Activated T-cell treated with anti-CD3 and anti-CD28 coated beads, Interleukin-2, amount 50 U/mL, for 4 hours (primary cell): ENCODE data around the gene CBX6. TPM values are rescaled to one million over a fixed set of nuclear protein-coding genes. Genes with fewer than 3 reads are reported as not detected.
A peak's percentile ranks its signal among the peaks of the same experiment; 100 is the strongest.

Experiments used
- ATAC-seq, 2 donors: fragments of 200-7000 bp; cut with Tn5 transposase; one replicate each; pipeline ENCODE4 v1.10.0; 2021
- DNase-seq: peaks from one replicate; pipeline ENCODE4 v3.0.0-alpha.2; 2020
- H3K27me3 Mint-ChIP-seq: one replicate; pipeline ENCODE4 v1.8.0; 2021; ENCODE audit warnings: low read depth, mixed read lengths
- H3K36me3 Mint-ChIP-seq: one replicate; pipeline ENCODE4 v1.8.0; 2022; ENCODE audit warnings: mixed read lengths; ENCODE audit not compliant: insufficient read depth
- H3K4me1 Mint-ChIP-seq: one replicate; pipeline ENCODE4 v1.8.0; 2021; ENCODE audit warnings: low read depth, mixed read lengths
- H3K4me3 Mint-ChIP-seq: one replicate; pipeline ENCODE4 v1.8.0; 2021; ENCODE audit warnings: mild to moderate bottlenecking, moderate library complexity, mixed read lengths
- H3K9me3 Mint-ChIP-seq: one replicate; pipeline ENCODE4 v1.8.0; 2021; ENCODE audit warnings: mixed read lengths
- total RNA-seq, 3 donors: library from RNA; stranded (reverse); gene quantifications; one replicate each; pipeline ENCODE4 v1.2.1, GENCODE V29; 2021

The CBX6 gene
- total RNA-seq, 3 donors from 2014 or later: 192 to 225 (median 207) TPM

DNA sequence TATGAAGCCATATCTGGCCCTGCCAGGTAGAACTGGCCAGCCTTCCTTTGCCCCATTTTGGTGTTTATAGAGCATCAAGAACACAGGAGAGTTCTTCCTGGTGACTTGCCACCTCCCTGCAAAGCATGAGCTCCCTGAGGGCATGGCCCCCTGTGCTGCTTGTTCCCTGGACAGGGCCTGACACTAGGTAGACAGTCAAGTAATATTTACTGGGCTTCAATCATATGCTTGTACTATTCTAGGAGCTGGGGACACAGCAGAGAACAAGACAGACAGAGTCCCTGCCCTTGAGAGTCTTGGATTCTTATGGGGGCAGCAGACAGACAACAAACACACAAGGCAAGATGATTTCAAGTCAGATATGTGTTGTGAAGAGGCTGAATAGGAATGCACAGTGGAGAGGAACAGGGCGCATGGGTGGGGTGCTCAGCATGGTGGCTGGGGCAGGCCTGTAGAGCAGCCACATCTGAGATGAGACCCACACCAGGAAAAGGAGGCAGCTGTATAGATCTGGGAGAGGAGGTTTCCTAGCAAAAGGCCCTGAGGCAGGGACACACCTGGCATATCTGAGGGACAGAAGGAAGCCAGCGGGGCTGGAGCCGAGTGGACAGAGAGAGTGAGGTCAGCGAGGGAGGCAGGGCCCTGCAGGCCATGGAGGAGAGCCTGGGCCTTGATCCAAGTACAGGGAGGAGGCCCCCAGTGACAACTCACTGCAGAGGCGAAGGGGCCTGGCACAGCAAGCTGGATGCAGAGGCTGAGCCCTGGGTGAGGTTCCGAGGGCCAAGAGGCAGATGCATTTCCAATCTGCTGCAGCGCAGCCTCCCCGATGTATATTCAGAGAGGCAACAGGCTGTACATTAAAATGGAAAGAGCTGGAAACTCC, 10.2 kb upstream of the CBX6 start:
- ATAC-seq: peak; percentile 41 to 43
- H3K4me1 Mint-ChIP-seq: peaks cover 22% of the 10 kb centered on the region
- peaks cover 1% of the 10 kb centered on the region for H3K27me3 Mint-ChIP-seq
- H3K9me3 Mint-ChIP-seq: no peaks in the 10 kb centered on the region
- H3K4me3 Mint-ChIP-seq: peak overlapping the region; percentile 17
- no peak for DNase-seq
- H3K36me3 Mint-ChIP-seq: no peaks in the 10 kb centered on the region

DNA sequence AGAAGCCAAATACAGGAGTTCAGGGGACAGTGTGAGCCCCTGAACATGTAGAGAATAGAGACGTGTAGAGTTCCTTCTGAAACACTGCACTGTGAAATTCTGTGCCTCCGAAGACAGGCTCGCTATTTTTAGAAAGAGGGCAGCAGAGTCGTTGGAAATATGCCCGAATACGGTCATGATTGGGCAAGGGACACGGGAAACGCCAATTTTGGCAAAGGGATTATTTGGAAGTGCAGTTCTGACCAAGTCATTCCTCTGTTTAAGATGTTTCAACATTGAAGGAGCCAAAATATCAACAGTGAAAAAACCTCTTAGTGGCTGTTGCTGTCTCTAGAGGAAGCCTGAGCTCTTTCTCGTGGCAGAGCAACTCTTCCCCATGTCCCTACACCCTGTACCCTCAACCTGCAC, 9.5 kb upstream of the CBX6 start:
- no peaks in the 10 kb centered on the region for H3K36me3 Mint-ChIP-seq
- ATAC-seq (no peak), DNase-seq (no peak)
- no peaks in the 10 kb centered on the region for H3K9me3 Mint-ChIP-seq
- H3K4me3 Mint-ChIP-seq: no peak overlapping the region
- H3K27me3 Mint-ChIP-seq: peaks cover 3% of the 10 kb centered on the region
- peaks cover 22% of the 10 kb centered on the region for H3K4me1 Mint-ChIP-seq

- ATAC-seq (no peak), DNase-seq (no peak)
- H3K4me3 Mint-ChIP-seq: no peak overlapping the region
- H3K9me3 Mint-ChIP-seq: no peaks in the 10 kb centered on the region
- H3K36me3 Mint-ChIP-seq: no peaks in the 10 kb centered on the region
- H3K27me3 Mint-ChIP-seq: peaks cover 3% of the 10 kb centered on the region
- peaks cover 31% of the 10 kb centered on the region for H3K4me1 Mint-ChIP-seq
These were observed 7.9 kb upstream of the CBX6 start for GRCh38 chr22:38879961-38880360.

- DNase-seq (no peak), ATAC-seq (no peak)
- Mint-ChIP-seq H3K4me1 (peaks cover 35% of the 10 kb centered on the region), H3K4me3 (no peak overlapping the region), H3K36me3 (no peaks in the 10 kb centered on the region), H3K27me3 (peaks cover 3% of the 10 kb centered on the region), H3K9me3 (no peaks in the 10 kb centered on the region)
These were observed 7.2 kb upstream of the CBX6 start for GRCh38 chr22:38879108-38879729.

DNA sequence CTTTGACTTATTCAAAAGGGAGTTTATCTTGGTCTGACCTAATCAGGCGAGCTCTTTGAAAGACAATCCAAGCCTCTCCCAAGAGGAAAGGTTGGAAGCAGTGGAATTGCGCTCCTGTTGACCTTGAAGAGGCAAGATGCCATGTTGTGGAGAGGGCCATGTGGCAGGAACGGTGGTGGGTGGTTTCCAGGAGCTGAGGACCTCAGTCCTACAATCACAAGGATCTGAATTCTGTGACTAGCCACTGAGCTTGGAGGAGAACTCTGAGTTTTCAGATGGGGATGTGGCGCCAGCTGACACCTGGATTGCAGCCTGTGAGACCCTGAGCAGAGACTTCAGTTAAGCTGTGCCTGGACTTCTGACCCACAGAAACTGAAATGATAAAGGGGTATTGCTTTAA, 6.0 kb upstream of the CBX6 start:
- ATAC-seq: no peak
- Mint-ChIP-seq H3K4me1 (peaks cover 42% of the 10 kb centered on the region), H3K4me3 (no peak overlapping the region), H3K9me3 (no peaks in the 10 kb centered on the region), H3K27me3 (peaks cover 3% of the 10 kb centered on the region), H3K36me3 (no peaks in the 10 kb centered on the region)
- no peak for DNase-seq

DNA sequence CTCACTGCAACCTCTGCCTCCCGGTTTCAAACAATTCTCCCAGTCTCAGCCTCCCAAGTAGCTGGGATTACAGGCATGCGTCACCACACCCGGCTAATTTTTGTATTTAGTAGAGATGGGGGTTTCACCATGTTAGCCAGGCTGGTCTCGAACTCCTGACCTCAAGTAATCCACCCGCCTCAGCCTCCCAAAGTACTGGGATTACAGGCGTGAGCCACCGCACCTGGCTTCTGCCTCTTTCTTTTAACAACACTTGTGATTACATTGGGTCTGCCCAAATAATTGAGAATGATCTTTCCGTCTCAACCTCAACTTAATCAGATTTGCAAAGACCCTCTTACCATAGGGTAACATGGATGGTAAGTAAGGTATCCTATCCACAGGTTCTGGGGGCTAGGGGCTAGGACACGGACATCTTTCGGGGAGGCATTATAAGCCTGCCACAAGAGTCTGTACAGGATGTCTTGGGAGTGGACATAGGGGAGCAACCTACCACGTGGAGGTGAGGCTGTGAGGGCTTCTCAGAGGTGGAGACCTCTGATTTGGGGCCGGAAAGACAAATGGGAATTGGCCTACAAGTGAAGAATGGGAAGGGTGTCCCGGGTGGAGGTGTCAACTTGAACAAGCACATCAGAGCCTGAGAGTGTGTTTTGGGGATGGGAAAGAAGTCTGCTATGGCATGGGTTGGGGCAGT, 2.7 kb upstream of the CBX6 start:
- Mint-ChIP-seq H3K36me3 (peaks cover 10% of the 10 kb centered on the region), H3K27me3 (peaks cover 2% of the 10 kb centered on the region), H3K9me3 (no peaks in the 10 kb centered on the region), H3K4me1 (peaks cover 46% of the 10 kb centered on the region), H3K4me3 (no peak overlapping the region)
- DNase-seq (no peak), ATAC-seq (no peak)

- ATAC-seq (peak; percentile 80 to 81), DNase-seq (peak; percentile 71)
- peaks cover 54% of the 10 kb centered on the region for H3K4me1 Mint-ChIP-seq
- H3K4me3 Mint-ChIP-seq: peak overlapping the region; percentile 92
- H3K36me3 Mint-ChIP-seq: peaks cover 10% of the 10 kb centered on the region
- peaks cover 2% of the 10 kb centered on the region for H3K27me3 Mint-ChIP-seq
- no peaks in the 10 kb centered on the region for H3K9me3 Mint-ChIP-seq
These were observed 1.7 kb upstream of the CBX6 start for GRCh38 chr22:38873469-38874411.

- Mint-ChIP-seq H3K36me3 (peaks cover 12% of the 10 kb centered on the region), H3K27me3 (peaks cover 2% of the 10 kb centered on the region)
- DNase-seq: no peak
These were observed 824 bp upstream of the CBX6 start for GRCh38 chr22:38872831-38873248.

DNA sequence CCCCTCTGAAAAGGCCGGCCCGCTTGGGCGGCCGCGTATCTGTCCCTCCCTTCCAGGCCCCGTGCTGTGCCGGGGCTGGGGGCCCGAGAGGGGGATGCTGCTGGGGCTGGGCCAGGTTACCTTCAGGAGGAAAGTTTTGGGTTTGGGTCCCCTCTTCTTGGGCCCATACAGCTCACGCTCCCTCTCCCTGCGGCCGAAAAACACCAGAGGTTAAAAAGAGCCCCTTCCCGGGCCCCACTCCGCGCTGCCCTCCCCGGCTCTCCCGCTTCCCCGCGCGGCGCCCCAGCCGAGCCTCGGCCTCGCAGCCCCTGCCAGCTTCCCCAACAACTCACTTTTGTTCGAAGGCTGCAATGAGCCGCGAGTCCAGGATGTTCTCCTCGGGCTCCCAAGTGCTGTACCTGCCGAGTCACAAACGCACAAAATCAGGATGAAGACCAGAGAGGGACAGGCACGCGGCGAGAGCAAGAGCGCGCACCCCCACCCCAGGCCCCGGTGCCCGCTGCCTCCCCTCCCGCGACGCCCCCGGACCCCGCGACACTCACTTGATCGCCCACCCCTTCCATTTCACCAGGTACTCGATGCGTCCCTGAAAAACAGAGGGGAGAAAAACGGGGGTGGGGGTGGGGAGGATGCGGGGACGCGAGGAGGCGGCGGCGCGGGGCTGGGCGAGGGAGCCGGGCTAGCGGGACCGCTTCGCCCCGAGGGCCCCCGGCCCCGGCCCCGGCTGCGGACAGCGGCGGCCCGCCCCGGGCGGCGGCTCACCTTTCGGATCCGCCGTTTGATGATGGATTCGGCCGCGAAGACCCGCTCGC, 450 bp downstream of the CBX6 start:
- Mint-ChIP-seq H3K4me3 (peak overlapping the region; percentile 94), H3K27me3 (no peaks in the 10 kb centered on the region), H3K36me3 (peaks cover 12% of the 10 kb centered on the region), H3K4me1 (peaks cover 61% of the 10 kb centered on the region), H3K9me3 (no peaks in the 10 kb centered on the region)
- ATAC-seq (peak; percentile 4 to 5), DNase-seq (no peak)

More at GRCh38 chr22:38872831-38873248, 824 bp upstream of the CBX6 start:
- H3K9me3 Mint-ChIP-seq: no peaks in the 10 kb centered on the region
- H3K4me3 Mint-ChIP-seq: peak overlapping the region; percentile 92
- peaks cover 61% of the 10 kb centered on the region for H3K4me1 Mint-ChIP-seq
- no peak for ATAC-seq

- Mint-ChIP-seq H3K36me3 (peaks cover 12% of the 10 kb centered on the region), H3K4me1 (peaks cover 57% of the 10 kb centered on the region), H3K27me3 (no peaks in the 10 kb centered on the region), H3K4me3 (peak overlapping the region; percentile 94), H3K9me3 (no peaks in the 10 kb centered on the region)
- no peak for ATAC-seq
- no peak for DNase-seq
These were observed 1.1 kb downstream of the CBX6 start for GRCh38 chr22:38870791-38871359.

DNA sequence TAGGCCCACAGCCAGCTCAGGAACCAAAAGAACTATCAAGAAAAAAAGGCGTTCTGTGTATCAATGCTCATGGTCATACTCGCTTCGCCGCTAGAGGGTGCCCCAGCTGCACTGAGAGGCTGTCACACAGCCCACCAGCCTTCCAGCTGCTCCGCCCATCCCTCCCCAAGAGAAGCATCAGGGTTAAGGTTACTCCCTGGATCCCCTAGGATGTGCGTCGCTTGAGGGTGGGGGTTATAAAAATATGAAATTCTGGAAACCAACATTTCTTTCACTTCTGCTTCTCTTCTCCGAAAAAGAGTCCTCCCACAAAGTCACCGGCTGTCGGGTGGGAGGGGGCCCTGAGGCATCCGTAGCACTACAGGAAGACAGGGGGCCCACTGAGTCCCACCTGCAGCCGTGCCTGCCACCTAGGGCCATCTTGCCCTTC, 1.7 kb downstream of the CBX6 start:
- peak; percentile 87 for DNase-seq
- H3K4me3 Mint-ChIP-seq: peak overlapping the region; percentile 94
- H3K36me3 Mint-ChIP-seq: peaks cover 12% of the 10 kb centered on the region
- H3K9me3 Mint-ChIP-seq: no peaks in the 10 kb centered on the region
- peaks cover 56% of the 10 kb centered on the region for H3K4me1 Mint-ChIP-seq
- H3K27me3 Mint-ChIP-seq: no peaks in the 10 kb centered on the region
- ATAC-seq: peak; percentile 23 to 24

GRCh38 chr22:38869663-38870062, 2.4 kb downstream of the CBX6 start:
- Mint-ChIP-seq H3K4me1 (peaks cover 50% of the 10 kb centered on the region), H3K36me3 (peaks cover 12% of the 10 kb centered on the region), H3K9me3 (no peaks in the 10 kb centered on the region), H3K4me3 (peak overlapping the region; percentile 94), H3K27me3 (no peaks in the 10 kb centered on the region)
- DNase-seq (no peak), ATAC-seq (no peak)
